Neural cell (in vitro differentiated cells): ENCODE results near the gene UCK1. TPM values are rescaled to one million over a fixed set of nuclear protein-coding genes. Genes with fewer than 3 reads are reported as not detected.
A peak's percentile ranks its signal among the peaks of the same experiment; 100 is the strongest.

Experiments used
- H2AFZ ChIP-seq: fragments of 200-600, 300-800 bp; sonication (generic), shearing (Covaris generic); 2 replicates; pipeline ENCODE4 v1.6.0; 2014; ENCODE audit warnings: low read depth, mild to moderate bottlenecking, antibody characterized with exemption, low read length, moderate library complexity
- H3F3A ChIP-seq: fragments of 200-600 bp; shearing (Covaris generic); 2 replicates; pipeline ENCODE4 v1.6.1; 2016; ENCODE audit warnings: mild to moderate bottlenecking, moderate library complexity, mixed read lengths, antibody characterized with exemption, low read length; ENCODE audit not compliant: insufficient read depth, poor library complexity, severe bottlenecking
- H3K27ac ChIP-seq: fragments of 200-600, 300-800 bp; sonication (generic), shearing (Covaris generic); 2 replicates; pipeline ENCODE4 v1.5.1; 2014; ENCODE audit warnings: mild to moderate bottlenecking, low read length, moderate library complexity
- H3K27me3 ChIP-seq: fragments of 300-800, 200-600 bp; sonication (generic), shearing (Covaris generic); 2 replicates; pipeline ENCODE4 v1.6.0; 2014; ENCODE audit warnings: mild to moderate bottlenecking, low read depth, low read length, moderate library complexity; ENCODE audit not compliant: insufficient read depth
- H3K36me3 ChIP-seq: fragments of 300-800, 200-600 bp; sonication (generic), shearing (Covaris generic); 2 replicates; pipeline ENCODE4 v1.5.1; 2014; ENCODE audit warnings: mild to moderate bottlenecking, antibody characterized with exemption, low read length, moderate library complexity; ENCODE audit not compliant: insufficient read depth
- H3K4me2 ChIP-seq: fragments of 300-800, 200-600 bp; sonication (generic), shearing (Covaris generic); 2 replicates; pipeline ENCODE4 v1.6.0; 2014; ENCODE audit warnings: mild to moderate bottlenecking, low read length
- H3K4me3 ChIP-seq: fragments of 300-800, 200-600 bp; sonication (generic), shearing (Covaris generic); 2 replicates; pipeline ENCODE4 v1.5.1; 2014; ENCODE audit warnings: mild to moderate bottlenecking, low read length, moderate library complexity
- H3K79me2 ChIP-seq: fragments of 200-600 bp; shearing (Covaris generic); replicated peaks from 2 replicates; pipeline ENCODE4 v1.6.0; 2014; ENCODE audit warnings: mild to moderate bottlenecking, low read length, moderate library complexity; ENCODE audit not compliant: insufficient read depth
- H3K9ac ChIP-seq: fragments of 300-800, 200-600 bp; sonication (generic), shearing (Covaris generic); 2 replicates; pipeline ENCODE4 v1.6.1; 2016; ENCODE audit warnings: mild to moderate bottlenecking, low read length, mixed read lengths
- H3K9me2 ChIP-seq: fragments of 200-600 bp; shearing (Covaris generic); 2 replicates; pipeline ENCODE4 v1.6.1; 2016; ENCODE audit warnings: mild to moderate bottlenecking, low read length, mixed read lengths; ENCODE audit not compliant: insufficient read depth
- H3K9me3 ChIP-seq: fragments of 200-600, 300-800 bp; sonication (generic), shearing (Covaris generic); 2 replicates; pipeline ENCODE4 v1.6.1; 2016; ENCODE audit warnings: mild to moderate bottlenecking, mixed run types, low read length, moderate library complexity, mixed read lengths
- H4K20me1 ChIP-seq: fragments of 200-600 bp; shearing (Covaris generic); 2 replicates; pipeline ENCODE4 v1.6.1; 2016; ENCODE audit warnings: mild to moderate bottlenecking, mixed run types; ENCODE audit not compliant: insufficient read depth
- EP300 ChIP-seq: fragments of 450-650 bp; conservative IDR thresholded peaks from 2 replicates; pipeline ENCODE4 v1.6.1; 2014; ENCODE audit warnings: antibody characterized with exemption, mild to moderate bottlenecking, moderate library complexity; ENCODE audit not compliant: poor library complexity, severe bottlenecking
- EZH2 ChIP-seq: fragments of 200-600, 300-800 bp; shearing (Covaris generic), sonication (generic); IDR thresholded peaks from 2 replicates; pipeline ENCODE4 v1.6.1; 2014; ENCODE audit warnings: antibody characterized with exemption, low read length, borderline replicate concordance, mild to moderate bottlenecking; ENCODE audit not compliant: insufficient read depth, poor library complexity, severe bottlenecking
- MXI1 ChIP-seq: fragments of 450-650 bp; conservative IDR thresholded peaks from 2 replicates; pipeline ENCODE4 v1.6.1; 2014; ENCODE audit warnings: antibody characterized with exemption, mild to moderate bottlenecking; ENCODE audit not compliant: poor library complexity, severe bottlenecking
- POLR2AphosphoS5 ChIP-seq: IDR thresholded peaks from 2 replicates; pipeline ENCODE4 v1.6.1; 2012
- RAD21 ChIP-seq: fragments of 450-650 bp; conservative IDR thresholded peaks from 2 replicates; pipeline ENCODE4 v1.6.1; 2014; ENCODE audit warnings: antibody characterized with exemption, mild to moderate bottlenecking, moderate library complexity
- SMC3 ChIP-seq: fragments of 450-650 bp; conservative IDR thresholded peaks from 2 replicates; pipeline ENCODE4 v1.6.1; 2014; ENCODE audit warnings: antibody characterized with exemption, mild to moderate bottlenecking, moderate library complexity; ENCODE audit not compliant: poor library complexity
- TAF1 ChIP-seq: IDR thresholded peaks from 2 replicates; pipeline ENCODE4 v1.6.1; 2012; ENCODE audit warnings: low read depth
- polyA plus RNA-seq: library from polyadenylated mRNA; depleted of rRNA; stranded (reverse); fragments of >200 nt; gene quantifications from 2 replicates; pipeline ENCODE4 v1.2.3, GENCODE V29; 2014
- TF ChIP-seq, protein P1 (sequence below): IDR thresholded peaks from 2 replicates; pipeline ENCODE4 v1.6.1; 2012; ENCODE audit warnings: borderline replicate concordance
- TF ChIP-seq, protein P2 (sequence below): fragments of 450-650 bp; IDR thresholded peaks from 2 replicates; pipeline ENCODE4 v1.5.1; 2014; ENCODE audit warnings: antibody characterized with exemption, mild to moderate bottlenecking, moderate library complexity; ENCODE audit not compliant: poor library complexity, severe bottlenecking

Gene UCK1
- polyA plus RNA-seq, 1 donor from 2014 or later: 45.9 TPM

- H4K20me1 ChIP-seq: no peaks in the 10 kb centered on the region
- H3K79me2 ChIP-seq: peaks cover 13% of the 10 kb centered on the region
- no peak overlapping the region for H3K9ac ChIP-seq
- no peak overlapping the region for H3K27ac ChIP-seq
- H3K4me2 ChIP-seq: no peak overlapping the region
- no peaks in the 10 kb centered on the region for H3F3A ChIP-seq
- no peaks in the 10 kb centered on the region for H3K9me3 ChIP-seq
- H3K9me2 ChIP-seq: no peaks in the 10 kb centered on the region
- H3K36me3 ChIP-seq: no peaks in the 10 kb centered on the region
- H3K27me3 ChIP-seq: no peaks in the 10 kb centered on the region
- H3K4me3 ChIP-seq: no peak overlapping the region
- TF ChIP-seq TAF1 (no peak), RAD21 (no peak), EP300 (no peak), SMC3 (no peak), EZH2 (no peak), POLR2AphosphoS5 (no peak), MXI1 (no peak)
- TF ChIP-seq, protein P1, sequence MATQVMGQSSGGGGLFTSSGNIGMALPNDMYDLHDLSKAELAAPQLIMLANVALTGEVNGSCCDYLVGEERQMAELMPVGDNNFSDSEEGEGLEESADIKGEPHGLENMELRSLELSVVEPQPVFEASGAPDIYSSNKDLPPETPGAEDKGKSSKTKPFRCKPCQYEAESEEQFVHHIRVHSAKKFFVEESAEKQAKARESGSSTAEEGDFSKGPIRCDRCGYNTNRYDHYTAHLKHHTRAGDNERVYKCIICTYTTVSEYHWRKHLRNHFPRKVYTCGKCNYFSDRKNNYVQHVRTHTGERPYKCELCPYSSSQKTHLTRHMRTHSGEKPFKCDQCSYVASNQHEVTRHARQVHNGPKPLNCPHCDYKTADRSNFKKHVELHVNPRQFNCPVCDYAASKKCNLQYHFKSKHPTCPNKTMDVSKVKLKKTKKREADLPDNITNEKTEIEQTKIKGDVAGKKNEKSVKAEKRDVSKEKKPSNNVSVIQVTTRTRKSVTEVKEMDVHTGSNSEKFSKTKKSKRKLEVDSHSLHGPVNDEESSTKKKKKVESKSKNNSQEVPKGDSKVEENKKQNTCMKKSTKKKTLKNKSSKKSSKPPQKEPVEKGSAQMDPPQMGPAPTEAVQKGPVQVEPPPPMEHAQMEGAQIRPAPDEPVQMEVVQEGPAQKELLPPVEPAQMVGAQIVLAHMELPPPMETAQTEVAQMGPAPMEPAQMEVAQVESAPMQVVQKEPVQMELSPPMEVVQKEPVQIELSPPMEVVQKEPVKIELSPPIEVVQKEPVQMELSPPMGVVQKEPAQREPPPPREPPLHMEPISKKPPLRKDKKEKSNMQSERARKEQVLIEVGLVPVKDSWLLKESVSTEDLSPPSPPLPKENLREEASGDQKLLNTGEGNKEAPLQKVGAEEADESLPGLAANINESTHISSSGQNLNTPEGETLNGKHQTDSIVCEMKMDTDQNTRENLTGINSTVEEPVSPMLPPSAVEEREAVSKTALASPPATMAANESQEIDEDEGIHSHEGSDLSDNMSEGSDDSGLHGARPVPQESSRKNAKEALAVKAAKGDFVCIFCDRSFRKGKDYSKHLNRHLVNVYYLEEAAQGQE: no peak
- TF ChIP-seq, protein P2, sequence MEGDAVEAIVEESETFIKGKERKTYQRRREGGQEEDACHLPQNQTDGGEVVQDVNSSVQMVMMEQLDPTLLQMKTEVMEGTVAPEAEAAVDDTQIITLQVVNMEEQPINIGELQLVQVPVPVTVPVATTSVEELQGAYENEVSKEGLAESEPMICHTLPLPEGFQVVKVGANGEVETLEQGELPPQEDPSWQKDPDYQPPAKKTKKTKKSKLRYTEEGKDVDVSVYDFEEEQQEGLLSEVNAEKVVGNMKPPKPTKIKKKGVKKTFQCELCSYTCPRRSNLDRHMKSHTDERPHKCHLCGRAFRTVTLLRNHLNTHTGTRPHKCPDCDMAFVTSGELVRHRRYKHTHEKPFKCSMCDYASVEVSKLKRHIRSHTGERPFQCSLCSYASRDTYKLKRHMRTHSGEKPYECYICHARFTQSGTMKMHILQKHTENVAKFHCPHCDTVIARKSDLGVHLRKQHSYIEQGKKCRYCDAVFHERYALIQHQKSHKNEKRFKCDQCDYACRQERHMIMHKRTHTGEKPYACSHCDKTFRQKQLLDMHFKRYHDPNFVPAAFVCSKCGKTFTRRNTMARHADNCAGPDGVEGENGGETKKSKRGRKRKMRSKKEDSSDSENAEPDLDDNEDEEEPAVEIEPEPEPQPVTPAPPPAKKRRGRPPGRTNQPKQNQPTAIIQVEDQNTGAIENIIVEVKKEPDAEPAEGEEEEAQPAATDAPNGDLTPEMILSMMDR: no peak
- H2AFZ ChIP-seq: no peak overlapping the region
These were observed 26.1 kb downstream of the UCK1 start for GRCh38 chr9:131505012-131505411.

DNA sequence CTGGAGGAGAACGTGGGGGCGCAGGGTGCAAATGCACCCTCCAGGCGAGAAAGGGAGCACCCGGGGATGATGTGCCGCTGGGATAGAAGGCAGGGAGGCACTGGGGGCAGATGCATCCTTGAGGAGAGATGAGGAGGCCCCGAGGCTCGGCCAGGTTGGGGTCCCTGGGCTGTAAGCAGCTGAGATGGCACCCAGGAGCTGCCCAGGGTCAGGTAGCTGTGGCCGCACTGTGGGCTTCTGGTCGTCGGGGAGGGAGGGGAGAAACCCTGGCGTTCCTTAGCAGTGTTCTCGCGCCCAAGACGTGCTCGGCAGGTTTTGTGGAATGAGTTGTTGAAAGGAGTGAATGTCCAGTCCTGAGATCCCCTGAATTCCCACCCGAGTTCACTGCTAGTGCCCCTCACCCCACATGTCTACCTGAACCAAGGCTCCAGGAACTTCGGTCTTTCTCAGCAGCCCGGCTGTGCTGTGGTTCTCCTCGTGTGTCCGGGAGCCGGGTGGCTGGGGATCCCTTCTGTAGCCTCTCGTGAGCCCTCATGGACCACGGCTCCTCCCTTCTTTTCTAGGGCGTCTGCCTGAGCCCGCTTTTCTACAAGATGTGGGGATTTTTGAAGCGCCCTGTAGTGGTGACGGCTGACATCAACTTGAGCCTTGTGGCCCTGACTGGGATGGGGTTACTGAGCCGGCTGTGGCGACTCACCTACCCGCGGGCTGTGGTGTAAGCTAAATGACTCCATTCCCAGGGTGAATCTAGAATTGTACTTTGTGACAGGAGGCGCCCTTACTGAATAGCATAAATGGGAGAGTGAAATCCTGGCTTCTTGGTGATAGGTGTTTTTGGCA lies 27.2 kb downstream of the UCK1 start:
- Histone ChIP-seq H3K9me2 (no peaks in the 10 kb centered on the region), H3K27ac (peak overlapping the region; percentile 57), H4K20me1 (no peaks in the 10 kb centered on the region), H3K9ac (peak overlapping the region; percentile 84), H3K36me3 (no peaks in the 10 kb centered on the region), H3K4me2 (peak overlapping the region; percentile 67), H3K4me3 (peak overlapping the region; percentile 90), H3K79me2 (peaks cover 13% of the 10 kb centered on the region), H3F3A (no peaks in the 10 kb centered on the region), H3K27me3 (no peaks in the 10 kb centered on the region), H3K9me3 (no peaks in the 10 kb centered on the region), H2AFZ (no peak overlapping the region)
- TF ChIP-seq EP300 (no peak), EZH2 (no peak), RAD21 (no peak), MXI1 (no peak), SMC3 (no peak), TAF1 (no peak), POLR2AphosphoS5 (no peak)
- TF ChIP-seq, protein P2: no peak
- TF ChIP-seq, protein P1: no peak
